CD8-positive, alpha-beta memory T cell (primary cell): ENCODE results near the gene EGFR. TPM values are rescaled to one million over a fixed set of nuclear protein-coding genes. Genes with fewer than 3 reads are reported as not detected.

Source experiments
- CTCF ChIA-PET: fragments of 350-600 bp; sonication (Branson Sonifier 250); formaldehyde crosslinking; loops from one replicate; lab custom pipeline; 2021; ENCODE audit warnings: antibody characterized with exemption; lab: Charles Lee
- POLR2A ChIA-PET: fragments of 350-600 bp; sonication (Branson Sonifier 250); formaldehyde crosslinking; loops from one replicate; lab custom pipeline; 2021; ENCODE audit warnings: antibody characterized with exemption; lab: Charles Lee
- DNase-seq, 5 donors: peaks; one replicate each; pipeline versions ENCODE4 v3.0.0 to v3.0.0-alpha.2; 2020 to 2022; ENCODE audit warnings: mixed read lengths in 1 of 5
- H3K27ac ChIP-seq: one replicate; pipeline ENCODE4 v1.7.0; 2013; ENCODE audit warnings: low read depth, mild to moderate bottlenecking, low read length, moderate library complexity
- H3K27me3 ChIP-seq: 2 replicates; pipeline ENCODE4 v1.7.0; 2013; ENCODE audit warnings: low read length, mild to moderate bottlenecking; ENCODE audit not compliant: insufficient read depth, poor library complexity, severe bottlenecking
- H3K36me3 ChIP-seq: 2 replicates; pipeline ENCODE4 v1.7.0; 2013; ENCODE audit warnings: mild to moderate bottlenecking, low read length, moderate library complexity; ENCODE audit not compliant: insufficient read depth
- H3K4me1 ChIP-seq: 2 replicates; pipeline ENCODE4 v1.7.0; 2013; ENCODE audit warnings: mild to moderate bottlenecking, low read length, moderate library complexity; ENCODE audit not compliant: insufficient read depth
- H3K4me3 ChIP-seq: 2 replicates; pipeline ENCODE4 v1.7.0; 2013; ENCODE audit warnings: mild to moderate bottlenecking, low read length
- H3K9me3 ChIP-seq: 2 replicates; pipeline ENCODE4 v1.7.0; 2013; ENCODE audit warnings: mild to moderate bottlenecking, low read length
- H3K27ac Mint-ChIP-seq, 8 donors: one replicate each; pipeline ENCODE4 v1.8.0; 2020 to 2021; ENCODE audit warnings: mixed read lengths in 8 of 8, mild to moderate bottlenecking in 6 of 8, inconsistent platforms in 3 of 8, moderate library complexity in 3 of 8
- H3K27me3 Mint-ChIP-seq, 2 donors: one replicate each; pipeline ENCODE4 v1.8.0; 2020 to 2021; ENCODE audit warnings: mixed read lengths in 2 of 2, mild to moderate bottlenecking in 1 of 2, moderate library complexity in 1 of 2
- H3K36me3 Mint-ChIP-seq, 3 donors: one replicate each; pipeline ENCODE4 v1.8.0; 2020 to 2021; ENCODE audit warnings: mixed read lengths in 3 of 3, inconsistent platforms in 1 of 3, mild to moderate bottlenecking in 1 of 3
- H3K4me1 Mint-ChIP-seq, 3 donors: one replicate each; pipeline ENCODE4 v1.8.0; 2020 to 2021; ENCODE audit warnings: mixed read lengths in 3 of 3, inconsistent platforms in 1 of 3, mild to moderate bottlenecking in 1 of 3
- H3K4me3 Mint-ChIP-seq, 7 donors: one replicate each; pipeline ENCODE4 v1.8.0; 2020 to 2021; ENCODE audit warnings: mixed read lengths in 7 of 7, mild to moderate bottlenecking in 6 of 7, moderate library complexity in 4 of 7, inconsistent platforms in 2 of 7
- H3K9me3 Mint-ChIP-seq, 5 donors: one replicate each; pipeline ENCODE4 v1.8.0; 2020 to 2022; ENCODE audit warnings: mixed read lengths in 5 of 5, mild to moderate bottlenecking in 3 of 5, moderate library complexity in 2 of 5, inconsistent platforms in 1 of 5
- polyA plus RNA-seq: library from polyadenylated mRNA; unstranded; fragments of 300-500 nt; fragmentation: Illumina TruSeq; gene quantifications from one replicate; pipeline ENCODE4 v1.2.3, GENCODE V29; 2021
- total RNA-seq, 2 experiments: library from RNA; stranded (reverse); gene quantifications; one replicate each; pipeline ENCODE4 v1.2.3, GENCODE V29; 2021

Gene EGFR
- total and polyA plus RNA-seq, 3 experiments from 2014 or later, result not detected

DNA sequence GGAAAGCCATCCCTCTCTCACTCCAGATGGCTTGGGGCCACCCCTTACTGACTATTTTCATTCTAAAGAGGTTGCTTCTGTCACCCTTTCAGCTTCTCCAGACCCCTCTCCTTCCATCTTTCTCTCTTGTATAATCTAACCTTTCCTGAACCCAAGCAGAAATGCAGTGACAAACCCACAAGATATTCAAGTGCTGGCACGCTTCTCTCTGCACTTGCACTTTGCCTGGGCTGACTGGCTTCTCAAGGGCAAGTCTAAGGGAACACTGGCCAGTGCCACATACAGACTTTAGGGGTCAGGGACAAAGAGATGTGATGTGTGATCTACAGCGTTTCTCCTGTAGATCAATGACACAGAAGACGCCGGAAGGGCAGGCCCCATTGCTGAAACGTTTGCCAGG, 195.9 kb downstream of the EGFR start:
- H3K27ac ChIP-seq, result no peak overlapping the region
- H3K4me1 Mint-ChIP-seq, result no peaks in the 10 kb centered on the region
- no peaks in the 10 kb centered on the region for H3K9me3 ChIP-seq
- no peak for DNase-seq
- POLR2A ChIA-PET, result no interaction called here
- H3K4me1 ChIP-seq, result no peaks in the 10 kb centered on the region
- H3K4me3 ChIP-seq, result no peak overlapping the region
- no peaks in the 10 kb centered on the region for H3K27me3 ChIP-seq
- H3K36me3 Mint-ChIP-seq, result no peaks in the 10 kb centered on the region
- no peaks in the 10 kb centered on the region for H3K36me3 ChIP-seq
- CTCF ChIA-PET, result no interaction called here
- peaks cover 11 to 14% of the 10 kb centered on the region in 2 donors for H3K27me3 Mint-ChIP-seq
- no peak overlapping the region for H3K27ac Mint-ChIP-seq
- H3K4me3 Mint-ChIP-seq, result no peak overlapping the region
- no peaks in the 10 kb centered on the region for H3K9me3 Mint-ChIP-seq

DNA sequence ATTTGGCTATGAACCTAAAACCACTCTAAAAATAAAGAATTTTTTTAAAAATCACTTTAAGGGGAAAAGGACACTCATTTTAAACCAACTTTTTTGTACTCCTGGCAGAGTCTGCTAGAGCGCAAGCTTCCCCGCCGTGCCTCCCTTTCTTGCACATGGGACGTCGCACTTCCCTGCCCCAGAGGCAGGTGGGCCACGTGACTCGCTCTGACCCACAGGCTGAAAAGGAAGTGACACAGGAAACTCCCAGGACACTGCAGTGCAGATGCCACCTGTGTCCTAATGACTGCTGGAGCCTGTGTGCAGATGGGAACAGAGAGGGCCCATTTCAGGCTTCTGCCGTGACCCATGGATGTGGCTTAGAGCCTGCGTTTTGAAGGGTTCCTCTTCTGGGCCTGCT, 204.2 kb downstream of the EGFR start:
- peaks cover 3 to 8% of the 10 kb centered on the region in 2 donors for H3K27me3 Mint-ChIP-seq
- Histone ChIP-seq H3K4me3 (no peak overlapping the region), H3K4me1 (no peaks in the 10 kb centered on the region), H3K36me3 (no peaks in the 10 kb centered on the region), H3K27ac (no peak overlapping the region), H3K27me3 (no peaks in the 10 kb centered on the region), H3K9me3 (no peaks in the 10 kb centered on the region)
- no peak overlapping the region for H3K27ac Mint-ChIP-seq
- H3K4me3 Mint-ChIP-seq, result no peak overlapping the region
- DNase-seq, result no peak
- POLR2A ChIA-PET, result no interaction called here
- H3K36me3 Mint-ChIP-seq, result no peaks in the 10 kb centered on the region
- no peaks in the 10 kb centered on the region for H3K4me1 Mint-ChIP-seq
- H3K9me3 Mint-ChIP-seq, result peaks cover 0 to 4% (median 3%) of the 10 kb centered on the region in 5 donors
- CTCF ChIA-PET, result no interaction called here

DNA sequence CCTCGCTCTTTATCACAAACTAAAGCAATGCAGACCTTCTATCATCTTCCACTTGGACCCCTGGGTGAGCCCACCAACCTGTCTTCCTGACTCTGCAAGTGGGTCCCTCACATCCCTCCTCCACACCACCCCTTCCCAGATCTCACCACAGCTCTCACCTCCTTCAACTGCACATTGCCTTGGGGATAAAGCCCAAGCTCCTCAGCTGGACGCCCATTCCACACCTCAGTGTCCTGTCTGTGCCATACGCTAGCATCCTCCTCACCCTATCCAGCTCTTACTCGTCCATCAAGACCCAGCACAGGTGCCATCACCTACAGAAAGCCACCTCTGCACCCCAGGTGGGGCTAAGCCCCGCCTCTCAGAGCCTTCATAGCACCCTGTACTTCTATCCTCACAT, 205.3 kb downstream of the EGFR start:
- DNase-seq, result no peak
- Histone ChIP-seq H3K36me3 (no peaks in the 10 kb centered on the region), H3K4me3 (no peak overlapping the region), H3K27me3 (no peaks in the 10 kb centered on the region), H3K27ac (no peak overlapping the region), H3K9me3 (no peaks in the 10 kb centered on the region), H3K4me1 (no peaks in the 10 kb centered on the region)
- POLR2A ChIA-PET, result no interaction called here
- Mint-ChIP-seq H3K27me3 (peaks cover 6 to 10% of the 10 kb centered on the region in 2 donors), H3K4me1 (no peaks in the 10 kb centered on the region), H3K9me3 (peaks cover 5 to 13% (median 9%) of the 10 kb centered on the region in 5 donors), H3K27ac (no peak overlapping the region), H3K36me3 (peaks cover 0 to 3% (median 0%) of the 10 kb centered on the region in 3 donors), H3K4me3 (no peak overlapping the region)
- CTCF ChIA-PET, result no interaction called here

DNA sequence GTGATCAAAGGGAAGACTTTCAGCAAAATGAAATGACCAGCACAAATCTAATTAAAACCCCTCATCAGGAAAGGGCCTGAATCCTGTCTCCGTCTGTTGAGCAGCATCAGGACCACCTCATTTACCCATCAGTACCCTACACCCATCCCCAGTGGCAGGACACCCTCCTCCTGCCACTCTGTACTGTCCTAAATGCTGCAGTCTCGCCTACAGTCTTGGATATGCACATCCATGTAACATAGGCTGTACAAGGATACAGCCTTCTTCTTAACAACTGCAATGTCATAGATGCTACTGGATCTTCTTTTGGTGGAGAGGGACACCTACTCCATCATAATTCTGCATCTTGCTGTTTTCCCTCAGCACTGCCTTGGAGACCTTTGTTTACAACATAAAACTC, 206.0 kb downstream of the EGFR start:
- no peaks in the 10 kb centered on the region for H3K4me1 ChIP-seq
- H3K4me3 ChIP-seq, result no peak overlapping the region
- H3K27ac ChIP-seq, result no peak overlapping the region
- Mint-ChIP-seq H3K36me3 (peaks cover 0 to 7% (median 0%) of the 10 kb centered on the region in 3 donors), H3K4me1 (no peaks in the 10 kb centered on the region), H3K4me3 (no peak overlapping the region), H3K27ac (no peak overlapping the region), H3K27me3 (peaks cover 10% of the 10 kb centered on the region in 2 donors), H3K9me3 (peaks cover 9 to 20% (median 11%) of the 10 kb centered on the region in 5 donors)
- no peaks in the 10 kb centered on the region for H3K36me3 ChIP-seq
- ChIA-PET POLR2A (no interaction called here), CTCF (no interaction called here)
- no peaks in the 10 kb centered on the region for H3K27me3 ChIP-seq
- no peak for DNase-seq
- H3K9me3 ChIP-seq, result no peaks in the 10 kb centered on the region

DNA sequence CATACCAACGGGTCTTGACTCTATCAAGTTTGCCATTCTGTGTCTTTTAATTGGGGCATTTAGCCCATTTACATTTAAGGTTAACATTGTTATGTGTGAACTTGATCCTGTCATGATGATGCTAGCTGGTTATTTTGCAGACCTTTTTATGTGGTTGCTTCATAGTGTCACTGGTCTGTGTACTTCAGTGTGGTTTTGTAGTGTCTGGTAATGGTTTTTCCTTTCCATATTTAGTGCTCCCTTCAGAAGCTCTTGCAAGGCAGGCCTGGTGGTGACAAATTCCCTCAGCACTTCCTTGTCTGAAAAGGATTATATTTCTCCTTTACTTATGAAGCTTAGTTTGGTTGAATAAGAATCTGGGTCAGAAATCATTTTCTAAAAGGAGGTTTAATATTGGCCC, 211.2 kb downstream of the EGFR start:
- no peak overlapping the region for H3K4me3 ChIP-seq
- POLR2A ChIA-PET, result no interaction called here
- H3K27ac ChIP-seq, result no peak overlapping the region
- no peaks in the 10 kb centered on the region for H3K36me3 ChIP-seq
- no peaks in the 10 kb centered on the region for H3K4me1 ChIP-seq
- Mint-ChIP-seq H3K36me3 (peaks cover 0 to 12% (median 0%) of the 10 kb centered on the region in 3 donors), H3K4me1 (no peaks in the 10 kb centered on the region), H3K4me3 (no peak overlapping the region), H3K27me3 (peaks cover 14 to 35% of the 10 kb centered on the region in 2 donors), H3K9me3 (peaks cover 9 to 28% (median 19%) of the 10 kb centered on the region in 5 donors), H3K27ac (no peak overlapping the region)
- H3K9me3 ChIP-seq, result no peaks in the 10 kb centered on the region
- H3K27me3 ChIP-seq, result no peaks in the 10 kb centered on the region
- no peak for DNase-seq
- CTCF ChIA-PET, result no interaction called here

DNA sequence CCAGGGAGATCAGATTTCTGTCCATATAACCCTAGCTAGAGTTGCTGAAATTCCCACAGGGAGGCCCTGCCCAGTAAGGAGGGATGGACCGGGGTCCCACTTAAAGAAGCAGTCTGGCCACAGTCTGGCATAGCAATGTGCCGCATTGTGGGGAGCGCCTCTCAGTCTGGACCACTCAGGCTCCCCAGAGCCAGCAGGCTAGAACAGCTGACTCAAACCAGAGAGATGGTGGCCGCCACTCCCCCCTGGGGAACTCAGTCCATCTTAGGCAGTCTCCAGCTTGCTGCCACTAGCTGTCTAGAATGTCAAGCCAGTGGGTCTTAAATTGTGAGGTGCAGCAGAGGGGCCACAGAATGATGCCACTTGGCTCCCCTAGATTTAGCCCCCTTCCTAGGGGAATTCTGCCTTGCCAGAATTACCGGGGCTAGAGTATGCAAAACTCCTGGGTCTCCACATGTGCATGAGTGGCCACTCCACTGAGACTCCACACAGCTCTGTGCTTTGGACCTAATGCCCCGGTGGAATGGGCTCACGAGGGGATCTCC, 213.0 kb downstream of the EGFR start:
- H3K27me3 Mint-ChIP-seq, result peaks cover 12 to 50% of the 10 kb centered on the region in 2 donors
- H3K36me3 Mint-ChIP-seq, result peaks cover 0 to 12% (median 0%) of the 10 kb centered on the region in 3 donors
- no peak overlapping the region for H3K4me3 Mint-ChIP-seq
- H3K27ac ChIP-seq, result no peak overlapping the region
- H3K27me3 ChIP-seq, result no peaks in the 10 kb centered on the region
- POLR2A ChIA-PET, result no interaction called here
- H3K4me1 ChIP-seq, result no peaks in the 10 kb centered on the region
- no peak overlapping the region for H3K4me3 ChIP-seq
- peaks cover 6 to 26% (median 17%) of the 10 kb centered on the region in 5 donors for H3K9me3 Mint-ChIP-seq
- H3K9me3 ChIP-seq, result no peaks in the 10 kb centered on the region
- no peaks in the 10 kb centered on the region for H3K4me1 Mint-ChIP-seq
- no peaks in the 10 kb centered on the region for H3K36me3 ChIP-seq
- H3K27ac Mint-ChIP-seq, result no peak overlapping the region
- CTCF ChIA-PET, result no interaction called here
- DNase-seq, result no peak

DNA sequence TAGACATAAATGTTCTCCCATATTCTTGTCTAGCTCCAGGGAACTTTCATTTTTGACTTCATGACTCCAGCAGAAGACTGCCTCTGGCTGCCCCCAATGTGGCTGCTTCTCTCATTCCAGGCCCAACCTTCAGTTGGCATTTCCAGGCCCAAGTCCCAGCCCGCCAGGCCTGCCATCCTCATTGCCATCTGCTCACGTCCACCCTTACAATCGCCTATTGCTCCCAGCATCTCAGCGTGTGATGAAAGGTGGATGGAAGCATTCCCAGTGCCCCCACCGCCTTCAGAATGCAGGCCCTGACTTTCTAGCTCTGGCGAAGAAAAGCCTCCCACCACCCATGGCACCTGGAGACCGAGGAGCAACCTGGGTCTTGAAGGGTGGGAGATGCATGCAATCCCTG, 214.2 kb downstream of the EGFR start:
- DNase-seq, result no peak
- POLR2A ChIA-PET, result no interaction called here
- Mint-ChIP-seq H3K27me3 (peaks cover 10 to 52% of the 10 kb centered on the region in 2 donors), H3K4me1 (no peaks in the 10 kb centered on the region), H3K36me3 (peaks cover 0 to 12% (median 0%) of the 10 kb centered on the region in 3 donors), H3K9me3 (peaks cover 6 to 24% (median 17%) of the 10 kb centered on the region in 5 donors), H3K4me3 (no peak overlapping the region), H3K27ac (peak overlapping the region in 1 of 8 donors; percentile 0)
- Histone ChIP-seq H3K36me3 (no peaks in the 10 kb centered on the region), H3K27me3 (no peaks in the 10 kb centered on the region), H3K9me3 (no peaks in the 10 kb centered on the region), H3K4me1 (no peaks in the 10 kb centered on the region), H3K4me3 (no peak overlapping the region), H3K27ac (no peak overlapping the region)
- CTCF ChIA-PET, result no interaction called here

DNA sequence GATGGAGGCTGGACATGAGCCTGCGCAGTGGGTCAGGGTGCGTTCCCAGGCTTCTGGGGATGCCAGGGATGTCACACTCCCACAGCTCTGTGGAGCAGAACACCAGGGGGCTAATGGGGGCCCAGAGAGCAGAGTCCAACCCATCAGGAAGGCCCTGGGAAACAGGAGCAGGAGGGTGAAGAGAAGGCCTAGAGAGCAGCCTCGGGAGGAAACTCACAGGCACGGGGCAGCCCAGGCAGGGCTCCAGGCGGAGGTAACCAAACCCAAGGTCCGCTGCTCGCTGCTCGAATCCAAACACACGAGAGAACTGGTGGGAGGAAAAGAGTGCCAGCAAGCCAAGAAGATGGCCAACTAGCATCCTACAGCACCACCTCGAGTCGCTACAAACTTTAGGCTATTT, 215.6 kb downstream of the EGFR start:
- DNase-seq, result no peak
- no peaks in the 10 kb centered on the region for H3K27me3 ChIP-seq
- CTCF ChIA-PET, result no interaction called here

More for the DNA sequence above, 215.6 kb downstream of the EGFR start:
- Mint-ChIP-seq H3K36me3 (peaks cover 0 to 6% (median 0%) of the 10 kb centered on the region in 3 donors), H3K4me1 (no peaks in the 10 kb centered on the region), H3K4me3 (no peak overlapping the region), H3K27me3 (peaks cover 11 to 46% of the 10 kb centered on the region in 2 donors), H3K9me3 (peaks cover 0 to 12% (median 8%) of the 10 kb centered on the region in 5 donors), H3K27ac (peak overlapping the region in 1 of 8 donors; percentile 8)
- Histone ChIP-seq H3K4me3 (no peak overlapping the region), H3K9me3 (no peaks in the 10 kb centered on the region), H3K36me3 (no peaks in the 10 kb centered on the region), H3K27ac (no peak overlapping the region), H3K4me1 (no peaks in the 10 kb centered on the region)
- POLR2A ChIA-PET, result no interaction called here
